ENCODE measurements around the gene IFT27.

DNA sequence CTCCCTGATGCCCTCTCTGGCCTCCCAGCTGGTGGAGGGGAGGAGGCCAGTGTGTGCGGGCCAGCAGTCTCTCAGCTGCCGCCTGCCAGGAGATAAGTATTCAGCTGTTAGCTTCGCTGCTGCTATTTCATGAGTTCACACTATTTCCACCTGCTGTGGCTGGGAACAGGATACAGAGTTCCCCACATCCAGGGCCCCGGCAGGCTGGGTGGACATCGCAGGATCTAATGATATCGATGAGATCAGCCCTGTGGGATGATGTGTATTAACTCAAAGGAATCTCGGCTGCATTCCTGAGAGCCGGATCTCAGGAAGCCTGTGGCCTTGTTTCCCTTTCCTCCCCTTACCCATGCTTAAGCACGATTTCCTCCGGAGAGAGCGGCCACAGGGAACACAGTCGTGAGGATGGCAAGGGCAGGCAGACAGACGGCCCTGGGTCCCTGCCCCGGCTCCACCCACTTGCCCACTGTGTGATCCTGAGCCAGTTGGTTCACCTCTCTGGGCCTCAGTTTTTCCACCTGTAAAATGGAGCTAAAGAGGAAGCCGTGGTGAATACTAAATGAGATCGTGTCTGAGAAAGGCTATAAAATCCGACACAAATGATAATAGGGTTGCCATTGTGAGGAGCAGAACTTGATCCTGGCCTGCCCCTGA is 47.4 kb upstream of the IFT27 start:
- TF ChIP-seq ZNF274 (IDR thresholded peaks at IDR 0.05; ENCODE audit: low read depth, low read length) (no peak), YY1 (IDR thresholded peaks at IDR 0.05; ENCODE audit: insufficient read depth, insufficient read length) (no peak)

Measured in NT2/D1 (cell line).